ENCODE data around the gene PDIA2.

DNA sequence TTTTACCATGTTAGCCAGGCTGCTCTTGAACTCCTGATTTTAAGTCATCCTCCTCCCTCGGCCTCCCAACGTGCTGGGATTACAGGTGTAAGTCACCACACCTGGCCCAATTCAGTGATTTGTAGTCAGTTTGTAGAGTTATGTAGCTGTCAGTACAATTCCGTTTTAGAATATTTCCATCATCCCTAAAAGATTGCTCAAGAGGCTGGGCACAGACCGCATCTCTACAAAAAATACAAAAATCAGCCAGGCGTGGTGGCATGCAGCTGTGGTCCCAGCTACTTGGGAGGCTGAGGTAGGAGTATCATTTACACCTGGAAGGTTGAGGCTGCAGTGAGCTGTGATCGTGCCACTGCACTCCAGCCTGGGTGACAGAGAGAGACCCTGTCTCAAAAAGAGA lies 27.8 kb upstream of the PDIA2 start:
- TF ChIP-seq POLR2AphosphoS5 (IDR thresholded peaks at IDR 0.05) (no peak), POLR2A (IDR thresholded peaks at IDR 0.05) (no peak)
- TF ChIP-seq, protein P1, sequence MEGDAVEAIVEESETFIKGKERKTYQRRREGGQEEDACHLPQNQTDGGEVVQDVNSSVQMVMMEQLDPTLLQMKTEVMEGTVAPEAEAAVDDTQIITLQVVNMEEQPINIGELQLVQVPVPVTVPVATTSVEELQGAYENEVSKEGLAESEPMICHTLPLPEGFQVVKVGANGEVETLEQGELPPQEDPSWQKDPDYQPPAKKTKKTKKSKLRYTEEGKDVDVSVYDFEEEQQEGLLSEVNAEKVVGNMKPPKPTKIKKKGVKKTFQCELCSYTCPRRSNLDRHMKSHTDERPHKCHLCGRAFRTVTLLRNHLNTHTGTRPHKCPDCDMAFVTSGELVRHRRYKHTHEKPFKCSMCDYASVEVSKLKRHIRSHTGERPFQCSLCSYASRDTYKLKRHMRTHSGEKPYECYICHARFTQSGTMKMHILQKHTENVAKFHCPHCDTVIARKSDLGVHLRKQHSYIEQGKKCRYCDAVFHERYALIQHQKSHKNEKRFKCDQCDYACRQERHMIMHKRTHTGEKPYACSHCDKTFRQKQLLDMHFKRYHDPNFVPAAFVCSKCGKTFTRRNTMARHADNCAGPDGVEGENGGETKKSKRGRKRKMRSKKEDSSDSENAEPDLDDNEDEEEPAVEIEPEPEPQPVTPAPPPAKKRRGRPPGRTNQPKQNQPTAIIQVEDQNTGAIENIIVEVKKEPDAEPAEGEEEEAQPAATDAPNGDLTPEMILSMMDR (IDR thresholded peaks at IDR 0.05), result no peak

Data from upper lobe of left lung (tissue), 4 donors.